H9 (cell line): ENCODE data around the gene NKAIN2. TPM values are rescaled to one million over a fixed set of nuclear protein-coding genes. Genes with fewer than 3 reads are reported as not detected.

ENCODE experiments used
- DNase-seq: peaks from one replicate; pipeline ENCODE4 v3.0.0-alpha.2; 2017
- H2AFZ ChIP-seq: one replicate; pipeline ENCODE4 v1.6.1; 2013; ENCODE audit warnings: mild to moderate bottlenecking, low read length, control low read depth, moderate library complexity
- H2AK5ac ChIP-seq: 2 replicates; pipeline ENCODE4 v1.6.1; 2013; ENCODE audit warnings: low read length, control low read depth, mixed read lengths; ENCODE audit not compliant: insufficient read length
- H2BK120ac ChIP-seq: one replicate; pipeline ENCODE4 v1.6.1; 2013; ENCODE audit warnings: low read depth, mild to moderate bottlenecking, low read length, control low read depth, inconsistent platforms; ENCODE audit not compliant: poor library complexity, severe bottlenecking
- H2BK12ac ChIP-seq: 2 replicates; pipeline ENCODE4 v1.6.1; 2013; ENCODE audit warnings: low read length, control low read depth, mixed read lengths, low read depth; ENCODE audit not compliant: insufficient read length
- H2BK15ac ChIP-seq: 2 replicates; pipeline ENCODE4 v1.6.1; 2013; ENCODE audit warnings: low read depth, low read length, control low read depth
- H2BK20ac ChIP-seq: one replicate; pipeline ENCODE4 v1.6.1; 2013; ENCODE audit warnings: low read depth, mild to moderate bottlenecking, low read length, control low read depth, inconsistent platforms; ENCODE audit not compliant: poor library complexity, severe bottlenecking
- H2BK5ac ChIP-seq: 2 replicates; pipeline ENCODE4 v1.6.1; 2013; ENCODE audit warnings: low read length, control low read depth, mixed read lengths; ENCODE audit not compliant: insufficient read length
- H3K14ac ChIP-seq: 2 replicates; pipeline ENCODE4 v1.6.1; 2013; ENCODE audit warnings: low read length, control low read depth; ENCODE audit not compliant: insufficient read depth
- H3K18ac ChIP-seq: 2 replicates; pipeline ENCODE4 v1.6.1; 2013; ENCODE audit warnings: low read depth, mild to moderate bottlenecking, mixed read lengths, low read length, control low read depth; ENCODE audit not compliant: insufficient read length
- H3K23ac ChIP-seq: 2 replicates; pipeline ENCODE4 v1.6.1; 2013; ENCODE audit warnings: low read length, control low read depth, mixed read lengths, low read depth; ENCODE audit not compliant: insufficient read length
- H3K23me2 ChIP-seq: 2 replicates; pipeline ENCODE4 v1.6.1; 2013; ENCODE audit warnings: low read depth, mild to moderate bottlenecking, mixed read lengths, low read length, control low read depth; ENCODE audit not compliant: insufficient read length, poor library complexity, severe bottlenecking
- H3K27ac ChIP-seq: 2 replicates; pipeline ENCODE4 v1.5.1; 2013; ENCODE audit warnings: low read length, control low read depth, mixed read lengths, low read depth; ENCODE audit not compliant: insufficient read length
- H3K27me3 ChIP-seq: 2 replicates; pipeline ENCODE4 v1.6.1; 2013; ENCODE audit warnings: low read length, control low read depth, inconsistent platforms; ENCODE audit not compliant: insufficient read depth
- H3K4ac ChIP-seq: 2 replicates; pipeline ENCODE4 v1.6.1; 2013; ENCODE audit warnings: low read depth, mild to moderate bottlenecking, control low read depth, inconsistent platforms, low read length, moderate library complexity
- H3K4me1 ChIP-seq: 2 replicates; pipeline ENCODE4 v1.6.1; 2013; ENCODE audit warnings: low read length, control low read depth, inconsistent platforms; ENCODE audit not compliant: insufficient read depth
- H3K4me2 ChIP-seq: 2 replicates; pipeline ENCODE4 v1.6.1; 2013; ENCODE audit warnings: low read length, control low read depth, mixed read lengths; ENCODE audit not compliant: insufficient read length, insufficient read depth
- H3K56ac ChIP-seq: 2 replicates; pipeline ENCODE4 v1.6.1; 2013; ENCODE audit warnings: low read depth, mild to moderate bottlenecking, mixed read lengths, low read length, control low read depth; ENCODE audit not compliant: insufficient read length
- H3K79me1 ChIP-seq: 2 replicates; pipeline ENCODE4 v1.6.1; 2013; ENCODE audit warnings: low read depth, mild to moderate bottlenecking, moderate library complexity, low read length, control low read depth, inconsistent platforms; ENCODE audit not compliant: insufficient read depth, poor library complexity, severe bottlenecking
- H3K79me2 ChIP-seq: 2 replicates; pipeline ENCODE4 v1.6.1; 2013; ENCODE audit warnings: low read length, control low read depth, inconsistent platforms; ENCODE audit not compliant: insufficient read depth
- H3K9ac ChIP-seq: 2 replicates; pipeline ENCODE4 v1.6.1; 2013; ENCODE audit warnings: low read length, control low read depth, mixed read lengths; ENCODE audit not compliant: insufficient read length; ENCODE audit errors: extremely low read depth
- H3K9me3 ChIP-seq: one replicate; pipeline ENCODE4 v1.6.1; 2013; ENCODE audit warnings: low read depth, low read length, inconsistent platforms; ENCODE audit not compliant: control insufficient read depth
- H3T11ph ChIP-seq: one replicate; pipeline ENCODE4 v1.6.1; 2013; ENCODE audit warnings: mild to moderate bottlenecking, low read length, control low read depth, inconsistent platforms
- H4K20me1 ChIP-seq: one replicate; pipeline ENCODE4 v1.6.1; 2013; ENCODE audit not compliant: control insufficient read depth, insufficient read length, insufficient read depth
- H4K5ac ChIP-seq: 2 replicates; pipeline ENCODE4 v1.6.1; 2013; ENCODE audit warnings: low read depth, mild to moderate bottlenecking, mixed read lengths, low read length, control low read depth; ENCODE audit not compliant: insufficient read length
- H4K8ac ChIP-seq: replicated peaks from 2 replicates; pipeline ENCODE4 v1.6.1; 2013; ENCODE audit warnings: low read length, control low read depth, mixed read lengths, low read depth; ENCODE audit not compliant: insufficient read length
- H4K91ac ChIP-seq: 2 replicates; pipeline ENCODE4 v1.6.1; 2013; ENCODE audit warnings: low read depth, mild to moderate bottlenecking, moderate library complexity, mixed read lengths, low read length, control low read depth; ENCODE audit not compliant: insufficient read length
- H3K27ac Mint-ChIP-seq, 3 experiments: 2 replicates in 2 of 3; 3 replicates in 1 of 3; pipeline ENCODE4 v1.8.0; 2020 to 2021; ENCODE audit warnings: mixed read lengths in 3 of 3, mild to moderate bottlenecking in 1 of 3, moderate library complexity in 1 of 3
- H3K27me3 Mint-ChIP-seq: 2 replicates; pipeline ENCODE4 v1.8.0; 2021; ENCODE audit warnings: low read depth, mild to moderate bottlenecking, moderate library complexity, mixed read lengths
- H3K36me3 Mint-ChIP-seq, 3 experiments: 2 replicates in 2 of 3; 3 replicates in 1 of 3; pipeline ENCODE4 v1.8.0; 2020 to 2021; ENCODE audit warnings: low read depth in 3 of 3, mixed read lengths in 3 of 3; ENCODE audit not compliant: insufficient read depth in 1 of 3
- H3K4me1 Mint-ChIP-seq, 2 experiments: 2 replicates each; pipeline ENCODE4 v1.8.0; 2020; ENCODE audit warnings: mixed read lengths in 2 of 2
- H3K4me3 Mint-ChIP-seq, 2 experiments: 2 replicates in 1 of 2; 3 replicates in 1 of 2; pipeline ENCODE4 v1.8.0; 2020 to 2021; ENCODE audit warnings: mild to moderate bottlenecking in 2 of 2, mixed read lengths in 2 of 2, moderate library complexity in 1 of 2
- H3K9me3 Mint-ChIP-seq, 2 experiments: 2 replicates in 1 of 2; 3 replicates in 1 of 2; pipeline ENCODE4 v1.8.0; 2020; ENCODE audit warnings: mild to moderate bottlenecking in 2 of 2, mixed read lengths in 2 of 2, moderate library complexity in 1 of 2
- CTCF ChIP-seq: fragments of 200-600 bp; sonication (generic); conservative IDR thresholded peaks from 3 replicates; pipeline ENCODE4 v1.8.0; 2021; ENCODE audit warnings: antibody characterized with exemption, mild to moderate bottlenecking
- WGBS: extraction: QIAGEN DNeasy Blood & Tissue Kit; methylation state at CpG from one replicate; pipeline ENCODE4 v1.1.7; 2013; ENCODE audit warnings: missing lambda C conversion rate, low lambda C conversion rate, mixed read lengths; ENCODE audit not compliant: insufficient read length; ENCODE audit errors: extremely low coverage; 5-methylcytosine and 5-hydroxymethylcytosine counted together
- total RNA-seq: library from RNA; stranded (reverse); gene quantifications from 2 replicates; pipeline ENCODE4 v1.2.1, GENCODE V29; 2021

NKAIN2 gene
- total RNA-seq, 1 experiment from 2014 or later: 0.17 TPM

- Mint-ChIP-seq H3K4me3 (no peak overlapping the region), H3K4me1 (peaks cover 5 to 9% of the 10 kb centered on the region in 2 experiments), H3K27me3 (no peaks in the 10 kb centered on the region), H3K36me3 (no peaks in the 10 kb centered on the region; a peak in 1 of 7 replicates), H3K27ac (no peak overlapping the region), H3K9me3 (no peaks in the 10 kb centered on the region; a peak in 1 of 5 replicates)
- no peak for DNase-seq
- no peak overlapping the region for H3K27ac ChIP-seq
- H4K8ac ChIP-seq: no peak overlapping the region
- H2BK15ac ChIP-seq: no peak overlapping the region
- H3K4me2 ChIP-seq: no peak overlapping the region
- H3K56ac ChIP-seq: no peak overlapping the region
- no peaks in the 10 kb centered on the region for H3K27me3 ChIP-seq
- no peak overlapping the region for H4K91ac ChIP-seq
- H2BK20ac ChIP-seq: no peak overlapping the region
- H2AK5ac ChIP-seq: no peak overlapping the region
- no peaks in the 10 kb centered on the region for H3K79me2 ChIP-seq
- H2BK120ac ChIP-seq: no peak overlapping the region
- TF ChIP-seq CTCF: no peak
- no peaks in the 10 kb centered on the region for H4K20me1 ChIP-seq
- no peaks in the 10 kb centered on the region for H3K23me2 ChIP-seq
- no peak overlapping the region for H3T11ph ChIP-seq
- H3K79me1 ChIP-seq: no peaks in the 10 kb centered on the region
- H3K9me3 ChIP-seq: no peaks in the 10 kb centered on the region
- no peak overlapping the region for H2AFZ ChIP-seq
- H3K23ac ChIP-seq: no peak overlapping the region
- H3K14ac ChIP-seq: no peak overlapping the region
- no CpG with 5 or more reads among the region's 4 CpGs for WGBS
- H2BK12ac ChIP-seq: no peak overlapping the region
- H3K4ac ChIP-seq: no peak overlapping the region
- H4K5ac ChIP-seq: no peak overlapping the region
- H3K18ac ChIP-seq: no peak overlapping the region
- no peak overlapping the region for H2BK5ac ChIP-seq
- no peaks in the 10 kb centered on the region; the same call in 1 of the 2 replicates for H3K4me1 ChIP-seq
- no peak overlapping the region for H3K9ac ChIP-seq
These were observed 616.6 kb downstream of the NKAIN2 start for GRCh38 chr6:124420116-124420840.
